ENCODE results near the gene SDHAF4.
"Not testable (repeated sequence)": the region's sequence is repeated elsewhere in the genome, so short reads cannot be mapped to it uniquely, and the experiment has no call there.

Gene SDHAF4

GRCh38 chr6:70566751-70567382, at the start of gene SDHAF4:
TSS of gene SDHAF4 (plus strand) at chr6:70566930. CDS start at chr6:70566941, 11 bp downstream.
- peak; percentile 79 for DNase-seq

GRCh38 chr6:70518723-70519122, 48.0 kb upstream of the SDHAF4 start:
- DNase-seq: no peak

- peak; percentile 3 for DNase-seq
These were observed 46.2 kb upstream of the SDHAF4 start for GRCh38 chr6:70520575-70520974.

GRCh38 chr6:70524721-70525286, 41.9 kb upstream of the SDHAF4 start:
- DNase-seq: peak; percentile 4

- no peak for DNase-seq
These were observed 39.5 kb upstream of the SDHAF4 start for GRCh38 chr6:70527071-70527737.

GRCh38 chr6:70530023-70530422, 36.7 kb upstream of the SDHAF4 start:
- no peak for DNase-seq

- DNase-seq: peak; percentile 11
These were observed 35.6 kb upstream of the SDHAF4 start for GRCh38 chr6:70531133-70531532.

- peak; percentile 80 for DNase-seq
These were observed 29.5 kb upstream of the SDHAF4 start for GRCh38 chr6:70537266-70537665.

GRCh38 chr6:70538376-70538775, 28.4 kb upstream of the SDHAF4 start:
- DNase-seq: peak; percentile 91

GRCh38 chr6:70547313-70547712, 19.4 kb upstream of the SDHAF4 start:
- peak; percentile 9 for DNase-seq

- DNase-seq: no peak
These were observed 18.8 kb upstream of the SDHAF4 start for GRCh38 chr6:70547905-70548304.

GRCh38 chr6:70549327-70549726, 17.4 kb upstream of the SDHAF4 start:
- DNase-seq: no peak

GRCh38 chr6:70551566-70551965, 15.2 kb upstream of the SDHAF4 start:
- no peak for DNase-seq

GRCh38 chr6:70552286-70552940, 14.3 kb upstream of the SDHAF4 start:
- not testable (repeated sequence) for DNase-seq

- no peak for DNase-seq
These were observed 13.8 kb upstream of the SDHAF4 start for GRCh38 chr6:70552974-70553373.

- no peak for DNase-seq
These were observed 8.7 kb upstream of the SDHAF4 start for GRCh38 chr6:70557998-70558397.

- DNase-seq: not testable (repeated sequence)
These were observed 4.3 kb upstream of the SDHAF4 start for GRCh38 chr6:70562401-70562800.

GRCh38 chr6:70563530-70563929, 3.2 kb upstream of the SDHAF4 start:
- DNase-seq: no peak

GRCh38 chr6:70574643-70575042, 7.9 kb downstream of the SDHAF4 start:
- DNase-seq: no peak

- DNase-seq: no peak
These were observed 9.3 kb downstream of the SDHAF4 start for GRCh38 chr6:70575899-70576495.

GRCh38 chr6:70586114-70586513, 19.4 kb downstream of the SDHAF4 start:
- no peak for DNase-seq

GRCh38 chr6:70590400-70590799, 23.7 kb downstream of the SDHAF4 start:
- no peak for DNase-seq

GRCh38 chr6:70592391-70593117, 25.8 kb downstream of the SDHAF4 start:
- DNase-seq: no peak

All from MV-4-11 (cell line).